GM12878 (cell line): ENCODE results near the gene GSTA4. TPM values are rescaled to one million over a fixed set of nuclear protein-coding genes. Genes with fewer than 3 reads are reported as not detected.
"Not testable (repeated sequence)": the region's sequence is repeated elsewhere in the genome, so short reads cannot be mapped to it uniquely, and the experiment has no call there.

Source experiments
- ATAC-seq: fragments of 200-7000 bp; cut with Tn5 transposase; 3 replicates; pipeline ENCODE4 v1.9.1; 2020; ENCODE audit warnings: mild to moderate bottlenecking, moderate library complexity
- Bru-seq: library from RNA; stranded (reverse); fragments of 400-500 nt; gene quantifications from one replicate; lab custom pipeline; 2021; lab: Mats Ljungman, UMichigan
- BruChase-seq, 2 experiments: library from RNA; stranded (reverse); fragments of 400-500 nt; gene quantifications; one replicate each; lab custom pipeline; 2021; lab: Mats Ljungman, UMichigan
- BruUV-seq: library from RNA; stranded (reverse); fragments of 400-500 nt; replicated peaks from 2 replicates; lab custom pipeline; 2021; lab: Mats Ljungman, UMichigan
- CTCF ChIA-PET: fragments of 300-600 bp; sonication (Branson Sonifier 250); formaldehyde crosslinking; extraction: SDS; loops from one replicate; lab custom pipeline; 2021; ENCODE audit warnings: inconsistent platforms; lab: Yijun Ruan, JAX
- POLR2A ChIA-PET: fragments of 350-600 bp; formaldehyde crosslinking; extraction: SDS; loops from one replicate; lab custom pipeline; 2021; ENCODE audit warnings: inconsistent platforms; lab: Charles Lee
- RAD21 ChIA-PET: fragments of 300-600 bp; sonication (Branson Sonifier 250); formaldehyde crosslinking; loops from one replicate; lab custom pipeline; 2023; ENCODE audit warnings: antibody characterized with exemption; ENCODE audit not compliant: unreplicated experiment; lab: Charles Lee
- SMC1A ChIA-PET: fragments of 300-600 bp; sonication (Branson Sonifier 250); formaldehyde crosslinking; loops from one replicate; lab custom pipeline; 2023; ENCODE audit not compliant: unreplicated experiment, uncharacterized antibody; lab: Charles Lee
- DNase-seq: peaks from one replicate; pipeline ENCODE4 v3.0.0-alpha.2; 2011; ENCODE audit warnings: low read depth, low spot score
- FAIRE-seq: peaks from 3 replicates; lab custom pipeline; 2011; peaks lifted over from hg19 to GRCh38; lab: Jason Lieb, UNC
- H2AFZ ChIP-seq: 2 replicates; pipeline ENCODE4 v1.6.0; 2011; ENCODE audit warnings: low read depth, low read length, control low read depth; ENCODE audit not compliant: control insufficient read depth
- H3K27ac ChIP-seq: 2 replicates; pipeline ENCODE4 v1.5.1; 2011; ENCODE audit warnings: control low read depth; ENCODE audit not compliant: control insufficient read depth, insufficient read depth
- H3K27me3 ChIP-seq, 2 experiments: replicated peaks in 1 of 2; 2 replicates each; pipeline versions ENCODE4 v1.6.0 to v1.6.1; 2011; ENCODE audit warnings: low read length in 1 of 2; ENCODE audit not compliant: control insufficient read depth in 2 of 2, insufficient read depth in 2 of 2
- H3K36me3 ChIP-seq, 2 experiments: 2 replicates each; pipeline ENCODE4 v1.5.1; 2011; ENCODE audit warnings: low read length in 1 of 2; ENCODE audit not compliant: control insufficient read depth in 2 of 2, insufficient read depth in 2 of 2
- H3K4me1 ChIP-seq: 2 replicates; pipeline ENCODE4 v1.6.1; 2011; ENCODE audit warnings: mild to moderate bottlenecking, low read length, moderate library complexity, mixed read lengths; ENCODE audit not compliant: control insufficient read depth, insufficient read depth
- H3K4me2 ChIP-seq: 2 replicates; pipeline ENCODE4 v1.6.0; 2011; ENCODE audit warnings: control low read depth; ENCODE audit not compliant: control insufficient read depth, insufficient read depth
- H3K4me3 ChIP-seq: fragments of 200-600 bp; sonication (generic); 2 replicates; pipeline ENCODE4 v1.5.1; 2016
- H3K79me2 ChIP-seq: 2 replicates; pipeline ENCODE4 v1.6.0; 2011; ENCODE audit warnings: low read length; ENCODE audit not compliant: control insufficient read depth, insufficient read depth
- H3K9ac ChIP-seq: 2 replicates; pipeline ENCODE4 v1.8.0; 2011; ENCODE audit warnings: low read length, control low read depth, mixed read lengths; ENCODE audit not compliant: control insufficient read depth, insufficient read depth
- H3K9me3 ChIP-seq: replicated peaks from 3 replicates; pipeline ENCODE4 v1.5.1; 2011; ENCODE audit warnings: mild to moderate bottlenecking, low read length; ENCODE audit not compliant: control insufficient read depth, insufficient read depth
- H4K20me1 ChIP-seq: 2 replicates; pipeline ENCODE4 v1.6.0; 2011; ENCODE audit not compliant: control insufficient read depth, insufficient read depth
- ATF7 ChIP-seq: fragments of 450-650 bp; IDR thresholded peaks from 2 replicates; pipeline ENCODE4 v1.6.1; 2016; ENCODE audit warnings: low read depth, mild to moderate bottlenecking
- HDGF ChIP-seq: fragments of 450-650 bp; IDR thresholded peaks from 2 replicates; pipeline ENCODE4 v1.6.1; 2016; ENCODE audit warnings: antibody characterized with exemption
- LARP7 ChIP-seq: fragments of 450-650 bp; IDR thresholded peaks from 2 replicates; pipeline ENCODE4 v1.6.1; 2017; ENCODE audit warnings: mild to moderate bottlenecking
- NFXL1 ChIP-seq: fragments of 450-650 bp; IDR thresholded peaks from 2 replicates; pipeline ENCODE4 v1.6.1; 2017; ENCODE audit warnings: antibody characterized with exemption, mild to moderate bottlenecking, borderline replicate concordance
- RAD21 ChIP-seq: IDR thresholded peaks from 2 replicates; pipeline ENCODE4 v1.6.1; 2011; ENCODE audit warnings: mild to moderate bottlenecking, low read depth, low read length, moderate library complexity; ENCODE audit not compliant: insufficient read depth
- STAT3 ChIP-seq: IDR thresholded peaks from 2 replicates; pipeline ENCODE4 v1.6.1; 2011; ENCODE audit warnings: low read depth, low read length, improper control_type of control experiment
- YY1 ChIP-seq: IDR thresholded peaks from 2 replicates; pipeline ENCODE4 v1.6.1; 2011; ENCODE audit warnings: low read depth, mild to moderate bottlenecking, low read length
- WGBS: methylation state at CpG from one replicate; pipeline ENCODE4 v1.1.6; 2016; ENCODE audit warnings: low lambda C conversion rate; ENCODE audit not compliant: insufficient replicate concordance, insufficient coverage; ENCODE audit errors: missing lambda C conversion rate; 5-methylcytosine and 5-hydroxymethylcytosine counted together
- in situ Hi-C: fragments of 300-500 bp; cut with MboI; formaldehyde crosslinking; loops from 9 replicates; pipeline ENCODE4 v1.14.3; 2018; ENCODE audit warnings: mixed read lengths
- intact Hi-C: fragments of 100-400 bp; cut with micrococcal nuclease; formaldehyde crosslinking; loops from one replicate; pipeline ENCODE4 v1.14.2; 2022; ENCODE audit not compliant: unreplicated experiment
- long read RNA-seq, 2 experiments: library from polyadenylated mRNA; unstranded; transcript quantifications; one replicate each; pipeline ENCODE4 v2.0.0, GENCODE V29; 2019 to 2020
- polyA minus RNA-seq, 3 experiments: library from RNA; depleted of rRNA, polyadenylated mRNA; stranded (reverse); fragments of >200 nt; gene quantifications; 2 replicates each; pipeline ENCODE4 v1.2.3, GENCODE V29; 2011
- polyA plus RNA-seq, 11 experiments: library from polyadenylated mRNA; depleted of rRNA in 4 of 11; unstranded in 6 of 11; stranded (reverse) in 5 of 11; fragments of >200 nt; fragmentation: Nextera tagmentation in 4 of 11; fragmentation: Illumina TruSeq in 1 of 11; extraction: Ambion mirVana in 4 of 11; extraction: Trizol in 1 of 11; gene quantifications; 1 replicate in 1 of 11; 2 replicates in 10 of 11; pipeline versions ENCODE4 v1.2.1 to v1.2.3, GENCODE V29; 2011 to 2016; ENCODE audit warnings: inconsistent platforms in 2 of 11, missing spikeins in 2 of 11, low read depth in 1 of 11
- total RNA-seq, 4 experiments: library from RNA; depleted of rRNA in 3 of 4; stranded (reverse); fragments of >200 nt in 3 of 4; fragmentation: Illumina TruSeq in 1 of 4; extraction: Trizol in 1 of 4; gene quantifications; 2 replicates each; pipeline versions ENCODE4 v1.2.1 to v1.2.3, GENCODE V29; 2013 to 2021
- TF ChIP-seq, protein P1 (sequence below): fragments of 450-650 bp; IDR thresholded peaks from 2 replicates; pipeline ENCODE4 v1.6.1; 2017; ENCODE audit warnings: mild to moderate bottlenecking, low read depth, inconsistent platforms; ENCODE audit not compliant: poor library complexity, severe bottlenecking
- TF ChIP-seq, protein P2 (sequence below): fragments of 150-350 bp; IDR thresholded peaks from 2 replicates; pipeline ENCODE4 v1.6.1; 2014; ENCODE audit warnings: mild to moderate bottlenecking, low read depth, low read length
- TF ChIP-seq, protein P3 (sequence below), 3 experiments: IDR thresholded peaks in 2 of 3; conservative IDR thresholded peaks in 1 of 3; 2 replicates each; pipeline ENCODE4 v1.5.1; 2011; ENCODE audit warnings: low read depth in 3 of 3, low read length in 3 of 3, mild to moderate bottlenecking in 3 of 3, control low read depth in 2 of 3, moderate library complexity in 2 of 3, inconsistent platforms in 1 of 3, mixed read lengths in 1 of 3; ENCODE audit not compliant: control insufficient read depth in 2 of 3, insufficient read depth in 1 of 3; ENCODE audit errors: extremely low read depth in 1 of 3

GSTA4 gene, protein sequence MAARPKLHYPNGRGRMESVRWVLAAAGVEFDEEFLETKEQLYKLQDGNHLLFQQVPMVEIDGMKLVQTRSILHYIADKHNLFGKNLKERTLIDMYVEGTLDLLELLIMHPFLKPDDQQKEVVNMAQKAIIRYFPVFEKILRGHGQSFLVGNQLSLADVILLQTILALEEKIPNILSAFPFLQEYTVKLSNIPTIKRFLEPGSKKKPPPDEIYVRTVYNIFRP
- total RNA-seq (2013; cell fraction: nucleolus; rRNA removed): 1.6 and 2.9 TPM in 2 replicates
- total RNA-seq (2014; rRNA removed) (2.9 and 5.3 TPM in 2 replicates), total RNA-seq (2014; rRNA removed; fragmentation: Illumina TruSeq; extraction: Trizol) (3.9 and 5.4 TPM in 2 replicates), total RNA-seq (2021) (3.4 and 4.7 TPM in 2 replicates), polyA plus RNA-seq (2011; rRNA removed) (1.9 and 2.7 TPM in 2 replicates), polyA plus RNA-seq (2014; fragmentation: Illumina TruSeq; extraction: Trizol) (5.7 and 11.6 TPM in 2 replicates), polyA plus RNA-seq (2014; fragmentation: Nextera tagmentation; extraction: Ambion mirVana) (1 to 10 TPM; 8.6 to 9.7 TPM), polyA plus RNA-seq (2014; rRNA removed) (4.5 TPM in 2 replicates), polyA plus RNA-seq (2016; fragmentation: Nextera tagmentation; extraction: Ambion mirVana) (1 to 10 TPM; 4.4 TPM), polyA minus RNA-seq (2011; rRNA and poly(A)+ RNA removed) (1.1 and 1.6 TPM in 2 replicates), Bru-seq, nascent RNA (percentile 45 among the genes with signal in this experiment), BruChase-seq, experiment 1, labeled RNA remaining after a 6-hour chase (percentile 33 among the genes with signal in this experiment), BruChase-seq, experiment 2, labeled RNA remaining after a 2-hour chase (percentile 41 among the genes with signal in this experiment)
- polyA plus RNA-seq (2011; ENCODE audit: low read depth): 1.4 TPM
- polyA plus RNA-seq (2011; cell fraction: cytosol; rRNA removed): 0.85 and 1.0 TPM in 2 replicates
- polyA plus RNA-seq (2011; cell fraction: nucleus; rRNA removed): 0.61 and 0.64 TPM in 2 replicates
- polyA plus RNA-seq (2012): 2.1 and 3.4 TPM in 2 replicates
- not detected in 2 replicates for polyA minus RNA-seq (2011; cell fraction: cytosol; rRNA and poly(A)+ RNA removed)
- 0.38 TPM in 1 of 2 replicates, not detected in the other for polyA minus RNA-seq (2011; cell fraction: nucleus; rRNA and poly(A)+ RNA removed)
- long read RNA-seq, experiment 1, partial matches to known transcripts: 0 of 1 reads
- long read RNA-seq, experiment 1, other reads (novel, unspliced or antisense): 0 of 1 reads
- long read RNA-seq, experiment 2, transcript GSTA4-203 (7 exons, 1,334 nt): major isoform, 10 of 11 reads
- long read RNA-seq, experiment 2, partial matches to known transcripts: 0 of 11 reads
- long read RNA-seq, experiment 2, other reads (novel, unspliced or antisense): 1 of 11 reads

DNA sequence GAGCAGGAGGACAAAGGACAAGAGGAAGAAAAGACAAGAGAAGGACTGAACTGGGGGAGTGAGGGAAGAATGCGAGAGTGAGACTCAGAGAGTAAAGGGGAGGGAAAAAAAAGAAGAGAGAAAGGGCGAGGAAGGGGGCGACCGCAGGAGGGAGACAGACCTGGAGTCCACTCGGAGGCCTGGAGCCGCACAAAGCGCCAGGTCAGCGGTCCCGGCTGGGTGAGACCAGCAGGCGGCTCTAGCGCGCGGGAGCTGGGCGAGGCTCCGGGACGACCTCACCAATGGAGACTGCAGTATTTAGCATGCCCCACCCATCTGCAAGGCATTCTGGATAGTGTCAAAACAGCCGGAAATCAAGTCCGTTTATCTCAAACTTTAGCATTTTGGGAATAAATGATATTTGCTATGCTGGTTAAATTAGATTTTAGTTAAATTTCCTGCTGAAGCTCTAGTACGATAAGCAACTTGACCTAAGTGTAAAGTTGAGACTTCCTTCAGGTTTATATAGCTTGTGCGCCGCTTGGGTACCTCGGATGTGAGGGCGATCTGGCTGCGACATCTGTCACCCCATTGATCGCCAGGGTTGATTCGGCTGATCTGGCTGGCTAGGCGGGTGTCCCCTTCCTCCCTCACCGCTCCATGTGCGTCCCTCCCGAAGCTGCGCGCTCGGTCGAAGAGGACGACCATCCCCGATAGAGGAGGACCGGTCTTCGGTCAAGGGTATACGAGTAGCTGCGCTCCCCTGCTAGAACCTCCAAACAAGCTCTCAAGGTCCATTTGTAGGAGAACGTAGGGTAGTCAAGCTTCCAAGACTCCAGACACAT, at the start of gene GSTA4:
Gene GSTA4 (minus strand): TSS at position 196 of the 824 bp plus-strand sequence. CDS start 1,041 bp downstream, outside the sequence.
- intact Hi-C loops: loop anchor here (5.0 to 10.0 kb wide), 4 partner anchors 442 to 710 kb away; partner anchors contain the start of genes EFHC1 and MCM3
- in situ Hi-C loops, H3K27me3 ChIP-seq, H3K9me3 ChIP-seq, H3K36me3 ChIP-seq, H3K4me1 ChIP-seq, H3K79me2 ChIP-seq, BruUV-seq, H4K20me1 ChIP-seq: not testable (repeated sequence)
- WGBS: 7% methylated on average over 38 of the region's 41 CpGs
- Histone ChIP-seq H2AFZ (peak within 1 kb of the TSS; percentile 54), H3K4me3 (peak within 1 kb of the TSS; percentile 97), H3K27ac (peak within 1 kb of the TSS; percentile 76), H3K9ac (peak within 1 kb of the TSS; percentile 58), H3K4me2 (peak within 1 kb of the TSS; percentile 95)
- ATAC-seq: peak; percentile 97
- CTCF ChIA-PET: interaction anchor here (0.6 to 3.5 kb wide), 21 partner anchors 9 to 709 kb away, joined by 3 to 24 read pairs (median 4); partner anchors contain the start of gene ELOVL5
- RAD21 ChIA-PET: interaction anchor here (0.9 to 1.5 kb wide), 4 partner anchors 15 to 489 kb away, joined by 3 to 5 read pairs (median 3); no protein-coding TSS in a partner anchor
- POLR2A ChIA-PET: interaction anchor here (0.9 kb wide), 1 partner anchor 13 kb away, joined by 4 read pairs; no protein-coding TSS in a partner anchor
- FAIRE-seq: peak; percentile 98
- DNase-seq: peak; percentile 98
- SMC1A ChIA-PET: interaction anchor here (0.8 to 2.7 kb wide), 8 partner anchors 9 to 711 kb away, joined by 3 to 18 read pairs (median 4); partner anchors contain the start of genes FBXO9 and MCM3
- peak; percentile 91; the same call in 1 of the 2 replicates for TF ChIP-seq NFXL1
- TF ChIP-seq YY1: peak; percentile 67
- TF ChIP-seq, protein P1, sequence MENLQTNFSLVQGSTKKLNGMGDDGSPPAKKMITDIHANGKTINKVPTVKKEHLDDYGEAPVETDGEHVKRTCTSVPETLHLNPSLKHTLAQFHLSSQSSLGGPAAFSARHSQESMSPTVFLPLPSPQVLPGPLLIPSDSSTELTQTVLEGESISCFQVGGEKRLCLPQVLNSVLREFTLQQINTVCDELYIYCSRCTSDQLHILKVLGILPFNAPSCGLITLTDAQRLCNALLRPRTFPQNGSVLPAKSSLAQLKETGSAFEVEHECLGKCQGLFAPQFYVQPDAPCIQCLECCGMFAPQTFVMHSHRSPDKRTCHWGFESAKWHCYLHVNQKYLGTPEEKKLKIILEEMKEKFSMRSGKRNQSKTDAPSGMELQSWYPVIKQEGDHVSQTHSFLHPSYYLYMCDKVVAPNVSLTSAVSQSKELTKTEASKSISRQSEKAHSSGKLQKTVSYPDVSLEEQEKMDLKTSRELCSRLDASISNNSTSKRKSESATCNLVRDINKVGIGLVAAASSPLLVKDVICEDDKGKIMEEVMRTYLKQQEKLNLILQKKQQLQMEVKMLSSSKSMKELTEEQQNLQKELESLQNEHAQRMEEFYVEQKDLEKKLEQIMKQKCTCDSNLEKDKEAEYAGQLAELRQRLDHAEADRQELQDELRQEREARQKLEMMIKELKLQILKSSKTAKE: peak; percentile 72
- peak; percentile 80 for TF ChIP-seq HDGF
- TF ChIP-seq, protein P2, sequence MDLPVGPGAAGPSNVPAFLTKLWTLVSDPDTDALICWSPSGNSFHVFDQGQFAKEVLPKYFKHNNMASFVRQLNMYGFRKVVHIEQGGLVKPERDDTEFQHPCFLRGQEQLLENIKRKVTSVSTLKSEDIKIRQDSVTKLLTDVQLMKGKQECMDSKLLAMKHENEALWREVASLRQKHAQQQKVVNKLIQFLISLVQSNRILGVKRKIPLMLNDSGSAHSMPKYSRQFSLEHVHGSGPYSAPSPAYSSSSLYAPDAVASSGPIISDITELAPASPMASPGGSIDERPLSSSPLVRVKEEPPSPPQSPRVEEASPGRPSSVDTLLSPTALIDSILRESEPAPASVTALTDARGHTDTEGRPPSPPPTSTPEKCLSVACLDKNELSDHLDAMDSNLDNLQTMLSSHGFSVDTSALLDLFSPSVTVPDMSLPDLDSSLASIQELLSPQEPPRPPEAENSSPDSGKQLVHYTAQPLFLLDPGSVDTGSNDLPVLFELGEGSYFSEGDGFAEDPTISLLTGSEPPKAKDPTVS: peak; percentile 5; the same call in 1 of the 2 replicates
- 0 out of 2 replicates have a peak, but pooled peaks have one; percentile 17 for TF ChIP-seq STAT3
- TF ChIP-seq LARP7: peak; percentile 99
- peak; percentile 29; the same call in 1 of the 2 replicates for TF ChIP-seq RAD21
- TF ChIP-seq ATF7: peak; percentile 66
- TF ChIP-seq, protein P3, sequence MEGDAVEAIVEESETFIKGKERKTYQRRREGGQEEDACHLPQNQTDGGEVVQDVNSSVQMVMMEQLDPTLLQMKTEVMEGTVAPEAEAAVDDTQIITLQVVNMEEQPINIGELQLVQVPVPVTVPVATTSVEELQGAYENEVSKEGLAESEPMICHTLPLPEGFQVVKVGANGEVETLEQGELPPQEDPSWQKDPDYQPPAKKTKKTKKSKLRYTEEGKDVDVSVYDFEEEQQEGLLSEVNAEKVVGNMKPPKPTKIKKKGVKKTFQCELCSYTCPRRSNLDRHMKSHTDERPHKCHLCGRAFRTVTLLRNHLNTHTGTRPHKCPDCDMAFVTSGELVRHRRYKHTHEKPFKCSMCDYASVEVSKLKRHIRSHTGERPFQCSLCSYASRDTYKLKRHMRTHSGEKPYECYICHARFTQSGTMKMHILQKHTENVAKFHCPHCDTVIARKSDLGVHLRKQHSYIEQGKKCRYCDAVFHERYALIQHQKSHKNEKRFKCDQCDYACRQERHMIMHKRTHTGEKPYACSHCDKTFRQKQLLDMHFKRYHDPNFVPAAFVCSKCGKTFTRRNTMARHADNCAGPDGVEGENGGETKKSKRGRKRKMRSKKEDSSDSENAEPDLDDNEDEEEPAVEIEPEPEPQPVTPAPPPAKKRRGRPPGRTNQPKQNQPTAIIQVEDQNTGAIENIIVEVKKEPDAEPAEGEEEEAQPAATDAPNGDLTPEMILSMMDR (IDR thresholded peaks at IDR 0.05 in 2 of 3, conservative IDR thresholded peaks at IDR 0.05 in 1 of 3; ENCODE audit: control insufficient read depth in 2 of 3, extremely low read depth in 1 of 3, insufficient read depth in 1 of 3, low read depth in 3 of 3, low read length in 3 of 3): peak; percentile 63 to 80 (median 73)
